Smooth muscle cell (in vitro differentiated cells): ENCODE results near the gene CCDC30. TPM values are rescaled to one million over a fixed set of nuclear protein-coding genes. Genes with fewer than 3 reads are reported as not detected.

ENCODE experiments used
- DNase-seq: peaks from one replicate; lab custom pipeline; 2025; ENCODE audit not compliant: unreplicated experiment; lab: John Stamatoyannopoulos, UW
- H2AFZ ChIP-seq: fragments of 200-600 bp; sonication (generic); 2 replicates; pipeline ENCODE4 v1.6.0; 2016; ENCODE audit warnings: antibody characterized with exemption, low read depth, mild to moderate bottlenecking
- H3F3A ChIP-seq: fragments of 200-600 bp; sonication (generic); 2 replicates; pipeline ENCODE4 v1.6.0; 2017; ENCODE audit warnings: antibody characterized with exemption, low read depth
- H3K27ac ChIP-seq: fragments of 200-600 bp; sonication (generic); 2 replicates; pipeline ENCODE4 v1.5.1; 2016; ENCODE audit warnings: low read depth, mild to moderate bottlenecking
- H3K27me3 ChIP-seq: fragments of 200-600 bp; sonication (generic); 2 replicates; pipeline ENCODE4 v1.6.1; 2016; ENCODE audit warnings: low read depth, mild to moderate bottlenecking
- H3K36me3 ChIP-seq: fragments of 200-600 bp; sonication (generic); 2 replicates; pipeline ENCODE4 v1.5.1; 2016; ENCODE audit warnings: low read depth
- H3K4me1 ChIP-seq: fragments of 200-600 bp; sonication (generic); 2 replicates; pipeline ENCODE4 v1.5.1; 2016; ENCODE audit warnings: low read depth
- H3K4me2 ChIP-seq: fragments of 200-600 bp; sonication (generic); 2 replicates; pipeline ENCODE4 v1.6.0; 2016; ENCODE audit warnings: mild to moderate bottlenecking
- H3K4me3 ChIP-seq: fragments of 200-600 bp; sonication (generic); 2 replicates; pipeline ENCODE4 v1.5.1; 2016; ENCODE audit warnings: mild to moderate bottlenecking
- H3K79me2 ChIP-seq: fragments of 200-600 bp; sonication (generic); 2 replicates; pipeline ENCODE4 v1.6.0; 2016; ENCODE audit warnings: low read depth, mild to moderate bottlenecking
- H3K9ac ChIP-seq: fragments of 200-600 bp; sonication (generic); 2 replicates; pipeline ENCODE4 v1.6.0; 2016; ENCODE audit warnings: low read depth
- H3K9me3 ChIP-seq: fragments of 200-600 bp; sonication (generic); replicated peaks from 2 replicates; pipeline ENCODE4 v1.5.1; 2016; ENCODE audit warnings: low read depth
- H4K20me1 ChIP-seq: fragments of 200-600 bp; sonication (generic); 2 replicates; pipeline ENCODE4 v1.6.0; 2016; ENCODE audit warnings: low read depth
- CTCF ChIP-seq: fragments of 200-600 bp; sonication (generic); IDR thresholded peaks from 2 replicates; pipeline ENCODE4 v1.5.1; 2017; ENCODE audit warnings: borderline replicate concordance, mild to moderate bottlenecking, antibody characterized with exemption; ENCODE audit not compliant: insufficient read depth, poor library complexity, severe bottlenecking
- WGBS: methylation state at CpG from one replicate; pipeline ENCODE4 v1.1.7; 2016; ENCODE audit warnings: low lambda C conversion rate; 5-methylcytosine and 5-hydroxymethylcytosine counted together
- polyA plus RNA-seq: library from polyadenylated mRNA; unstranded; fragments of >200 nt; fragmentation: Nextera tagmentation; extraction: Ambion mirVana; gene quantifications from 2 replicates; pipeline ENCODE4 v1.2.1, GENCODE V29; 2016
- total RNA-seq: library from RNA; depleted of rRNA; stranded (reverse); fragments of >200 nt; gene quantifications from 2 replicates; pipeline ENCODE4 v1.2.3, GENCODE V29; 2014

CCDC30 gene
- total and polyA plus RNA-seq, 2 experiments from 2014 or later = 1.2 to 1.6 TPM

GRCh38 chr1:42646056-42646455 lies 183.0 kb downstream of the CCDC30 start:
- Histone ChIP-seq H3F3A (no peaks in the 10 kb centered on the region), H3K9ac (no peak overlapping the region), H3K4me2 (no peak overlapping the region), H3K4me3 (no peak overlapping the region), H3K36me3 (no peaks in the 10 kb centered on the region), H3K27me3 (no peaks in the 10 kb centered on the region), H4K20me1 (no peaks in the 10 kb centered on the region), H3K4me1 (no peaks in the 10 kb centered on the region), H3K27ac (no peak overlapping the region), H3K9me3 (no peaks in the 10 kb centered on the region), H3K79me2 (no peaks in the 10 kb centered on the region), H2AFZ (no peak overlapping the region)
- DNase-seq = no peak
- 83% methylated on average over 2 of the region's 2 CpGs for WGBS
- TF ChIP-seq CTCF = no peak

- Histone ChIP-seq H4K20me1 (no peaks in the 10 kb centered on the region), H3K9ac (no peak overlapping the region), H3K4me2 (peak overlapping the region; percentile 90), H3K9me3 (no peaks in the 10 kb centered on the region), H3K4me3 (peak overlapping the region; percentile 81), H2AFZ (peak overlapping the region; percentile 95), H3K79me2 (peaks cover 14% of the 10 kb centered on the region), H3F3A (peaks cover 8% of the 10 kb centered on the region), H3K27ac (peak overlapping the region; percentile 71), H3K27me3 (peaks cover 17% of the 10 kb centered on the region), H3K4me1 (peaks cover 15% of the 10 kb centered on the region), H3K36me3 (no peaks in the 10 kb centered on the region)
- 92% methylated on average over 5 of the region's 5 CpGs for WGBS
- TF ChIP-seq CTCF = no peak
- no peak for DNase-seq
Measured at GRCh38 chr1:42657201-42657600, 194.1 kb downstream of the CCDC30 start.

- WGBS = 1% methylated on average over 53 of the region's 53 CpGs
- H3K27me3 ChIP-seq = peaks cover 9% of the 10 kb centered on the region
- no peaks in the 10 kb centered on the region for H4K20me1 ChIP-seq
- TF ChIP-seq CTCF = peak; percentile 4
- peaks cover 17% of the 10 kb centered on the region for H3K79me2 ChIP-seq
- no peaks in the 10 kb centered on the region for H3K9me3 ChIP-seq
- no peaks in the 10 kb centered on the region for H3K36me3 ChIP-seq
- peaks cover 8% of the 10 kb centered on the region for H3F3A ChIP-seq
- H3K4me2 ChIP-seq = peak within 1 kb of the TSS; percentile 90
- peak; percentile 75 for DNase-seq
- H2AFZ ChIP-seq = peak within 1 kb of the TSS; percentile 95
- H3K4me1 ChIP-seq = peaks cover 15% of the 10 kb centered on the region
- H3K9ac ChIP-seq = peak within 1 kb of the TSS; percentile 80
- H3K4me3 ChIP-seq = peak within 1 kb of the TSS; percentile 81
- H3K27ac ChIP-seq = peak within 1 kb of the TSS; percentile 71
Measured at GRCh38 chr1:42657981-42658876, 195.1 kb downstream of the CCDC30 start, which contains the start of gene PPIH. TSS of gene PPIH (plus strand) at chr1:42658423. CDS start at chr1:42658447, 24 bp downstream.
